DOHH2 (cell line): Measurements from ENCODE around the gene INHBB.

ENCODE experiments used
- CTCF ChIP-seq: fragments of 200-600 bp; sonication (generic); IDR thresholded peaks from one replicate; pipeline ENCODE4 v1.5.1; 2014; ENCODE audit warnings: antibody characterized with exemption, mild to moderate bottlenecking, low read depth, low read length; ENCODE audit not compliant: poor library complexity, severe bottlenecking
- EZH2phosphoT487 ChIP-seq: fragments of 200-600 bp; sonication (generic); IDR thresholded peaks from 2 replicates; pipeline ENCODE4 v1.6.1; 2017; ENCODE audit warnings: borderline replicate concordance, mild to moderate bottlenecking, antibody characterized with exemption, low read length, moderate library complexity, mixed read lengths

GRCh38 chr2:120348134-120348736, 2.3 kb downstream of the INHBB start:
- TF ChIP-seq CTCF: no peak
- TF ChIP-seq EZH2phosphoT487: no peak
